Colonic mucosa (tissue), 4 donors: ENCODE measurements around the gene FTSJ1. TPM values are rescaled to one million over a fixed set of nuclear protein-coding genes. Genes with fewer than 3 reads are reported as not detected.

Source experiments
- DNase-seq: peaks from one replicate; pipeline ENCODE4 v3.0.0-alpha.2; 2020
- H3K27ac ChIP-seq: fragments of 200-600 bp; one replicate; pipeline ENCODE4 v1.8.0; 2021
- H3K27me3 ChIP-seq: fragments of 200-600 bp; one replicate; pipeline ENCODE4 v1.8.0; 2021
- H3K36me3 ChIP-seq: fragments of 200-600 bp; one replicate; pipeline ENCODE4 v1.8.0; 2021
- H3K4me1 ChIP-seq: fragments of 200-600 bp; one replicate; pipeline ENCODE4 v1.8.0; 2021; ENCODE audit warnings: mild to moderate bottlenecking
- H3K4me3 ChIP-seq: fragments of 200-600 bp; one replicate; pipeline ENCODE4 v1.8.0; 2021
- H3K9ac ChIP-seq, 2 donors: one replicate each; pipeline ENCODE4 v1.7.0; 2013; ENCODE audit warnings: control low read depth in 2 of 2, low read depth in 2 of 2, low read length in 2 of 2
- H3K9me3 ChIP-seq: fragments of 200-600 bp; one replicate; pipeline ENCODE4 v1.8.0; 2021
- intact Hi-C: fragments of 100-400 bp; cut with DNase I; formaldehyde crosslinking; loops from one replicate; pipeline ENCODE4 v1.14.1; 2022
- total RNA-seq, 2 donors: library from RNA; stranded (reverse); fragmentation: NEBNext Ultra II Directional in 1 of 2; extraction: Animal tissue kit (Norgen Biotek cat#: 25700) in 1 of 2; gene quantifications; one replicate each; pipeline ENCODE4 v1.2.1, GENCODE V29; 2021
- TF ChIP-seq, protein P1 (sequence below): fragments of 200-600 bp; IDR thresholded peaks from one replicate; pipeline ENCODE4 v1.8.0; 2022; ENCODE audit warnings: antibody characterized with exemption, mild to moderate bottlenecking
- donor health status: healthy.
- donor health status: DM: no; HTN: no; CAD: no.
- donor health status: DM: no; HTN: no; CAD: no.

FTSJ1 gene
- total RNA-seq, 2 donors from 2014 or later: 18.0 to 38.7 TPM

- Histone ChIP-seq H3K36me3 (no peaks in the 10 kb centered on the region), H3K4me1 (no peaks in the 10 kb centered on the region), H3K9me3 (no peaks in the 10 kb centered on the region), H3K27me3 (no peaks in the 10 kb centered on the region), H3K9ac (no peak overlapping the region), H3K4me3 (no peak overlapping the region), H3K27ac (no peak overlapping the region)
- no peak for DNase-seq
- intact Hi-C loops: no loop called here
- TF ChIP-seq, protein P1, sequence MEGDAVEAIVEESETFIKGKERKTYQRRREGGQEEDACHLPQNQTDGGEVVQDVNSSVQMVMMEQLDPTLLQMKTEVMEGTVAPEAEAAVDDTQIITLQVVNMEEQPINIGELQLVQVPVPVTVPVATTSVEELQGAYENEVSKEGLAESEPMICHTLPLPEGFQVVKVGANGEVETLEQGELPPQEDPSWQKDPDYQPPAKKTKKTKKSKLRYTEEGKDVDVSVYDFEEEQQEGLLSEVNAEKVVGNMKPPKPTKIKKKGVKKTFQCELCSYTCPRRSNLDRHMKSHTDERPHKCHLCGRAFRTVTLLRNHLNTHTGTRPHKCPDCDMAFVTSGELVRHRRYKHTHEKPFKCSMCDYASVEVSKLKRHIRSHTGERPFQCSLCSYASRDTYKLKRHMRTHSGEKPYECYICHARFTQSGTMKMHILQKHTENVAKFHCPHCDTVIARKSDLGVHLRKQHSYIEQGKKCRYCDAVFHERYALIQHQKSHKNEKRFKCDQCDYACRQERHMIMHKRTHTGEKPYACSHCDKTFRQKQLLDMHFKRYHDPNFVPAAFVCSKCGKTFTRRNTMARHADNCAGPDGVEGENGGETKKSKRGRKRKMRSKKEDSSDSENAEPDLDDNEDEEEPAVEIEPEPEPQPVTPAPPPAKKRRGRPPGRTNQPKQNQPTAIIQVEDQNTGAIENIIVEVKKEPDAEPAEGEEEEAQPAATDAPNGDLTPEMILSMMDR: no peak
These were observed 3.8 kb upstream of the FTSJ1 start for GRCh38 chrX:48472225-48472624.

DNA sequence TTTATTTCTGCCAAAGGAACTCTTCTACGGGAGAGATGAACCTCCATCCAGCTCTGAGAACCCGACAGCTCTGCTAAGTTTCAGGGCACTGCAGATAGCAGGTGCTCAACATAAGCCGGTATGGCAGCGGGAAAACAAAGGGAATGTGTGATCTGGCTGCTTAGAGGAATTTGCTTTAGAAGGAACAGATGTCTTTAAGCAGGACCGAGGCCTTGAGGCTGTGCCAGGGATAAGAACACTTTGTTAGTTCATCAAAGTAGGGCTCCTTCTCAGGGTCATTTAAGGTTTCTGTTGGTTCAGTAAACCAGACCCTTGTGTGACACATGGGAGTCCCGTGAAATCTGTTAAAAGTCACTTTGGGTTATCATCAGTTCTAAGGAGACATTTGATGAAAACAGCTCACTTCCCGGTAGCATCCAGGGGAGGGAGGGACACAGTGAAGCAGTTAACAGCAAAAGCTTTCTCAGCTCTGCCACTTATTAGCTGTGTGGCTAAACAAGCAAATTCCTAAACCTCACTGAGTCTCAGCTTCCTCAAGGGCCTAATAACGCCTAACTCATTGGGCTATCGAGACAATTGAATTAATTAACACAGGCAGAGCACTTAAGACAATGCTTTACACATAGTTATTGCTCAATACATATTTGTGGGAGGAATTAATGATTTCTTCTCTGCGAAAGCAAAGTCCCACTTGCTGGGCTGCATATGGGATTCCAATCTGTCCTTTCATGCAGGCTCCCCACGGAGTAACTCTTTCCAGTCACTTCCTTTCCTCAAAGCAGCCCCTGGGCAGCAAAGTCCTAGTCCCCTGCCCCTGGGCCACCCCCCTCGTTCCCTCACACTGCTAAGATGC, 2.9 kb upstream of the FTSJ1 start:
- no peaks in the 10 kb centered on the region for H3K27me3 ChIP-seq
- DNase-seq: no peak
- no peaks in the 10 kb centered on the region for H3K9me3 ChIP-seq
- no peaks in the 10 kb centered on the region for H3K36me3 ChIP-seq
- H3K9ac ChIP-seq: no peak overlapping the region
- no peaks in the 10 kb centered on the region for H3K4me1 ChIP-seq
- no peak overlapping the region for H3K27ac ChIP-seq
- TF ChIP-seq, protein P1: no peak
- no peak overlapping the region for H3K4me3 ChIP-seq
- intact Hi-C loops: no loop called here

DNA sequence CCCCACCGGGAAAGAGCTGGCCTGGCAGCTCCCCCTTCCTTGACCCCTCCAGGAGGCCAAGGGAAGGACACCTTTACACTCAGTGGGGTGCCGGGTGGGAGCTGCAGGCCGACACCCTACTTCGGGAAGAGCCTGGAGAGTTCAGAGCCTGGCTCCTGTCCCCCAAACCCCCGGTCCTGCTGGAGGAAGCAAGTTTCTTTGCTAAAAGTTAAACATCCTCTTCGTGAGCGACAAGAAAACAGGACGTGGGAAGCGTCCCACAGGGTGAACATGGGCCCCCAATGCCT, 2.4 kb upstream of the FTSJ1 start:
- H3K36me3 ChIP-seq: no peaks in the 10 kb centered on the region
- TF ChIP-seq, protein P1: no peak
- H3K9me3 ChIP-seq: no peaks in the 10 kb centered on the region
- no peak overlapping the region for H3K27ac ChIP-seq
- no peaks in the 10 kb centered on the region for H3K27me3 ChIP-seq
- intact Hi-C loops: no loop called here
- no peak overlapping the region for H3K4me3 ChIP-seq
- DNase-seq: no peak
- no peaks in the 10 kb centered on the region for H3K4me1 ChIP-seq
- no peak overlapping the region for H3K9ac ChIP-seq

GRCh38 chrX:48474127-48474526, 1.9 kb upstream of the FTSJ1 start:
- H3K36me3 ChIP-seq: no peaks in the 10 kb centered on the region
- no peak overlapping the region for H3K27ac ChIP-seq
- no peak for DNase-seq
- intact Hi-C loops: no loop called here
- H3K4me1 ChIP-seq: no peaks in the 10 kb centered on the region
- TF ChIP-seq, protein P1: no peak
- no peaks in the 10 kb centered on the region for H3K9me3 ChIP-seq
- H3K4me3 ChIP-seq: no peak overlapping the region
- H3K9ac ChIP-seq: no peak overlapping the region
- no peaks in the 10 kb centered on the region for H3K27me3 ChIP-seq

GRCh38 chrX:48474581-48474980, 1.4 kb upstream of the FTSJ1 start:
- DNase-seq: no peak
- no peaks in the 10 kb centered on the region for H3K36me3 ChIP-seq
- intact Hi-C loops: no loop called here
- H3K27me3 ChIP-seq: no peaks in the 10 kb centered on the region
- TF ChIP-seq, protein P1: no peak
- H3K9me3 ChIP-seq: no peaks in the 10 kb centered on the region
- H3K4me3 ChIP-seq: no peak overlapping the region
- H3K4me1 ChIP-seq: no peaks in the 10 kb centered on the region
- no peak overlapping the region for H3K27ac ChIP-seq
- H3K9ac ChIP-seq: no peak overlapping the region
